Activated CD4-positive, alpha-beta T cell treated with anti-CD3 and anti-CD28 coated beads, Interleukin-2, amount 10 ng/mL, durations not matched to agents 7 days and 5 days (primary cell): ENCODE measurements around the gene RAB23. TPM values are rescaled to one million over a fixed set of nuclear protein-coding genes. Genes with fewer than 3 reads are reported as not detected.

Experiments
- CTCF ChIA-PET: fragments of 350-600 bp; sonication (Branson Sonifier 250); formaldehyde crosslinking; loops from one replicate; lab custom pipeline; 2021; ENCODE audit warnings: antibody characterized with exemption; lab: Charles Lee
- POLR2A ChIA-PET: fragments of 350-600 bp; sonication (Branson Sonifier 250); formaldehyde crosslinking; loops from one replicate; lab custom pipeline; 2021; ENCODE audit warnings: antibody characterized with exemption; lab: Charles Lee
- DNase-seq: peaks from one replicate; pipeline ENCODE4 v3.0.0-alpha.2; 2020
- H3K27ac Mint-ChIP-seq: one replicate; pipeline ENCODE4 v1.8.0; 2021; ENCODE audit warnings: mild to moderate bottlenecking, moderate library complexity, mixed read lengths
- H3K27me3 Mint-ChIP-seq: one replicate; pipeline ENCODE4 v1.8.0; 2021; ENCODE audit warnings: mixed read lengths
- H3K36me3 Mint-ChIP-seq: one replicate; pipeline ENCODE4 v1.8.0; 2021; ENCODE audit warnings: low read depth, mixed read lengths
- H3K4me1 Mint-ChIP-seq: one replicate; pipeline ENCODE4 v1.8.0; 2021; ENCODE audit warnings: mixed read lengths
- H3K4me3 Mint-ChIP-seq: one replicate; pipeline ENCODE4 v1.8.0; 2021; ENCODE audit warnings: mild to moderate bottlenecking, moderate library complexity, mixed read lengths
- H3K9me3 Mint-ChIP-seq: one replicate; pipeline ENCODE4 v1.8.0; 2021; ENCODE audit warnings: mixed read lengths
- total RNA-seq, 2 experiments: library from RNA; stranded (reverse); gene quantifications; one replicate each; pipeline ENCODE4 v1.2.3, GENCODE V29; 2021

Gene RAB23
- total RNA-seq, 2 experiments from 2014 or later = 3.5 to 3.8 TPM

DNA sequence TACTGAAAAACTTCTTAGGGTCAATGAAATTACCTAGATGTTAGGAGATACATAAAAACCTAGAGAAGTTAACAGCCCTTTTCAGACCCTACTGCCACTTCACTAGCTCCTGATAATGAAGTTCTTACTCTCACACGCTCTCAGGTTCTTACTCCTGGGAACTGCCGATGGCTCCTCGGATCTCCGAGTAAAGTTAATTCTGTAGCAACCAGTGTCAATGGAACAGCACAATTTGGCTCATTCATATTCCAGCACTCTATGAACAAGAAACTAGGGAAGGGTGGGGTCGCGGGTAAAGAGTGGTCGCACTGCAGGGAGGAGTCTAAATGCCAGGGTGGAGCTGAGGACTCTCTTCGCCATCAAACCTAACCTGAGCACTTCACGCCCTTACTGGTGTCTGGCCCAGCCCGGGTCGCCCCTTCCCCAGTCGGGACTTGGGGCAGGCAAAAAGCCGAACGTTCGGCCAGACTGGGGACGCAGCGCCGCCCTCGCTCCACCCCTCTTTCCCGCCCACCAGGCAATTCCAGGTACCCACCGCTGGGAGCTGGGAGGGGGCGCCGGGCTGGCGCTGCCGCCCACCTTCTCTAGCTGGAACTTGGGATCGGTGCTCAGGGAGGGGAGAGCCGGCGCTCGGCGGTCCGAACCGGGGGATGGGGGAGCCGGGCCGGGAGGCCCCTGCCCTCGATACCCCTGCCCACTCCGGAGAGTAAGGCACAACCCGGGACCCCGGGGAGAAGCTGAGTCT, 744 bp downstream of the RAB23 start:
- peaks cover 13% of the 10 kb centered on the region for H3K36me3 Mint-ChIP-seq
- peaks cover 28% of the 10 kb centered on the region for H3K27me3 Mint-ChIP-seq
- H3K4me1 Mint-ChIP-seq = peaks cover 43% of the 10 kb centered on the region
- ChIA-PET POLR2A (no interaction called here), CTCF (interaction anchor here (0.5 to 1.6 kb wide), 7 partner anchors 9 to 654 kb away, joined by 3 to 6 read pairs (median 4); partner anchors contain the start of gene BAG2)
- peak overlapping the region; percentile 88 for H3K4me3 Mint-ChIP-seq
- peak; percentile 58 for DNase-seq
- peak overlapping the region; percentile 63 for H3K27ac Mint-ChIP-seq
- peaks cover 3% of the 10 kb centered on the region for H3K9me3 Mint-ChIP-seq

- H3K4me1 Mint-ChIP-seq = peaks cover 49% of the 10 kb centered on the region
- peaks cover 3% of the 10 kb centered on the region for H3K9me3 Mint-ChIP-seq
- H3K4me3 Mint-ChIP-seq = peak overlapping the region; percentile 18
- ChIA-PET POLR2A (no interaction called here), CTCF (no interaction called here)
- DNase-seq = no peak
- H3K27ac Mint-ChIP-seq = no peak overlapping the region
- peaks cover 23% of the 10 kb centered on the region for H3K27me3 Mint-ChIP-seq
- peaks cover 18% of the 10 kb centered on the region for H3K36me3 Mint-ChIP-seq
Observed at GRCh38 chr6:57220083-57220703, 1.9 kb downstream of the RAB23 start.

- peaks cover 30% of the 10 kb centered on the region for H3K36me3 Mint-ChIP-seq
- no peak for DNase-seq
- H3K4me1 Mint-ChIP-seq = peaks cover 64% of the 10 kb centered on the region
- peaks cover 11% of the 10 kb centered on the region for H3K9me3 Mint-ChIP-seq
- H3K27ac Mint-ChIP-seq = no peak overlapping the region
- ChIA-PET CTCF (no interaction called here), POLR2A (no interaction called here)
- H3K27me3 Mint-ChIP-seq = peaks cover 6% of the 10 kb centered on the region
- H3K4me3 Mint-ChIP-seq = no peak overlapping the region
Observed at GRCh38 chr6:57217270-57217669, 4.8 kb downstream of the RAB23 start.

GRCh38 chr6:57216235-57217101, 5.6 kb downstream of the RAB23 start:
- Mint-ChIP-seq H3K27ac (no peak overlapping the region), H3K36me3 (peaks cover 30% of the 10 kb centered on the region), H3K9me3 (peaks cover 11% of the 10 kb centered on the region), H3K27me3 (peaks cover 6% of the 10 kb centered on the region), H3K4me3 (no peak overlapping the region), H3K4me1 (peaks cover 64% of the 10 kb centered on the region)
- ChIA-PET CTCF (no interaction called here), POLR2A (no interaction called here)
- no peak for DNase-seq

DNA sequence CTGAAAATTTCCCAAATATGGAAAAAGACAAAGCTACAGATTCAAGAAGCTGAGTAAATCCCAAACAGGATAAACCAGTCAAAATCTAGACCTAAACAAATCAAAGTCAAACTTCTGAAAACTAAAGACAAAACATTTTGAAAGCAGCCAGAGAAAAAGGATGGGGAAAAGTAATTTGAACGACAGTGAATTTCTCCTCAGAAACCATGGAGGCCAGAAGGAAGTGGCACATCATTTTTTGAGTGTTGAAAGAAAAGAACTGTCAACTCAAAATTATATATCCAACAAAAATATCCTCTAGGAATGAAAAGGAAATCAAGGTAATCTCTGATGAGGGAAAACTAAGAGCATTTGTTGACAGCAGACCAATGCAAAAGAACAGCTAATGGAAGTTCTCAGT, 6.8 kb downstream of the RAB23 start:
- H3K4me3 Mint-ChIP-seq = no peak overlapping the region
- peaks cover 11% of the 10 kb centered on the region for H3K9me3 Mint-ChIP-seq
- no peak overlapping the region for H3K27ac Mint-ChIP-seq
- no peak for DNase-seq
- ChIA-PET CTCF (no interaction called here), POLR2A (no interaction called here)
- H3K36me3 Mint-ChIP-seq = peaks cover 27% of the 10 kb centered on the region
- H3K27me3 Mint-ChIP-seq = peaks cover 4% of the 10 kb centered on the region
- H3K4me1 Mint-ChIP-seq = peaks cover 54% of the 10 kb centered on the region

DNA sequence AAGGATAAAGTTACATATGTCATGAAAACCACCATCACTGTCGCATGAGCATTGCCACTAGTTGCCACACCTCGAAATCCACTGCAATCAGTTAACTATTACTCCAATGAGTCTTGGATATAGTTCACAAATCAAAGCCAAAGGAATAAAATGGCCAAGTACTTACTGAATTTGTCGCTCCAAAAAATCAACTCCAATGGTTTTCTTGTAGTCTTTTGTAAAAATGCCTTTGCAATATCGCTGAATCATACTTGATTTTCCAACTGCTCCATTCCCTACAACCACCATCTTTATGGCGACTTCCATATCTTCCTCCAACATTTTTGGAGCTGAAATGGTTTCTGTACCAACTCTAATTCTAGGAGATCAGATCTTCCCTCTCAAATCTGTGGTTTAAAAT, 12.0 kb downstream of the RAB23 start:
- Mint-ChIP-seq H3K27ac (no peak overlapping the region), H3K4me3 (no peak overlapping the region), H3K27me3 (no peaks in the 10 kb centered on the region), H3K36me3 (peaks cover 15% of the 10 kb centered on the region), H3K9me3 (peaks cover 7% of the 10 kb centered on the region), H3K4me1 (peaks cover 23% of the 10 kb centered on the region)
- ChIA-PET POLR2A (no interaction called here), CTCF (no interaction called here)
- no peak for DNase-seq

- H3K4me1 Mint-ChIP-seq = peaks cover 13% of the 10 kb centered on the region
- no peak overlapping the region for H3K27ac Mint-ChIP-seq
- no peaks in the 10 kb centered on the region for H3K27me3 Mint-ChIP-seq
- CTCF ChIA-PET = no interaction called here
- H3K4me3 Mint-ChIP-seq = no peak overlapping the region
- peaks cover 5% of the 10 kb centered on the region for H3K36me3 Mint-ChIP-seq
- POLR2A ChIA-PET = no interaction called here
- no peaks in the 10 kb centered on the region for H3K9me3 Mint-ChIP-seq
- DNase-seq = no peak
Observed at GRCh38 chr6:57209030-57209429, 13.1 kb downstream of the RAB23 start.

GRCh38 chr6:57207872-57208271, 14.2 kb downstream of the RAB23 start:
- Mint-ChIP-seq H3K9me3 (no peaks in the 10 kb centered on the region), H3K27me3 (no peaks in the 10 kb centered on the region), H3K4me1 (peaks cover 4% of the 10 kb centered on the region), H3K4me3 (no peak overlapping the region), H3K27ac (no peak overlapping the region), H3K36me3 (peaks cover 3% of the 10 kb centered on the region)
- CTCF ChIA-PET = no interaction called here
- DNase-seq = no peak
- POLR2A ChIA-PET = no interaction called here

GRCh38 chr6:57207141-57207540, 15.0 kb downstream of the RAB23 start:
- H3K27me3 Mint-ChIP-seq = no peaks in the 10 kb centered on the region
- no peak overlapping the region for H3K27ac Mint-ChIP-seq
- H3K4me1 Mint-ChIP-seq = peaks cover 4% of the 10 kb centered on the region
- no peak overlapping the region for H3K4me3 Mint-ChIP-seq
- ChIA-PET CTCF (no interaction called here), POLR2A (no interaction called here)
- DNase-seq = no peak
- H3K36me3 Mint-ChIP-seq = peaks cover 3% of the 10 kb centered on the region
- H3K9me3 Mint-ChIP-seq = no peaks in the 10 kb centered on the region

- H3K27me3 Mint-ChIP-seq = no peaks in the 10 kb centered on the region
- ChIA-PET CTCF (interaction anchor here (1.4 kb wide), 1 partner anchor 16 kb away, joined by 3 read pairs; the partner anchor contains the start of gene RAB23), POLR2A (no interaction called here)
- H3K36me3 Mint-ChIP-seq = peaks cover 3% of the 10 kb centered on the region
- H3K9me3 Mint-ChIP-seq = no peaks in the 10 kb centered on the region
- H3K4me1 Mint-ChIP-seq = peaks cover 4% of the 10 kb centered on the region
- no peak overlapping the region for H3K27ac Mint-ChIP-seq
- no peak overlapping the region for H3K4me3 Mint-ChIP-seq
- no peak for DNase-seq
Observed at GRCh38 chr6:57205550-57206328, 16.4 kb downstream of the RAB23 start.

DNA sequence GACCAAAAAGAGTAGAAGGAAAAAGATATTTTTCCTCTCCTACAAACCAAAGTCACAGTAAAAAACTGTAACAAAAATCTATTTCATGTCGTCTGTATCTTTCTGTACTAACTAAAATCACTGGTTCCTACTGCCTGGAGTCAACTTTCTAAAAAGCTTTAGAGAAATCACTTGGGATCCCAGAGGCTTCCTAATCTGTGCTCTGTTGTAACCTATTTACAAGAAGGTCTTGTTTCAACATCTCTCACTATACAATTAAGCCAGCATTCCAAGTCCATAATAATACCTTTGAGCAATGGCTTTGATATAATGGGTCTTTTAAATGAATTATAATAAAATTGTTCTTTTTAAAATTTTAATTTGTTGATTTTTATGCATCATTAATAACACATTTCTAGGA, 20.4 kb downstream of the RAB23 start:
- H3K4me1 Mint-ChIP-seq = peaks cover 2% of the 10 kb centered on the region
- DNase-seq = no peak
- ChIA-PET POLR2A (no interaction called here), CTCF (no interaction called here)
- H3K27ac Mint-ChIP-seq = no peak overlapping the region
- H3K27me3 Mint-ChIP-seq = no peaks in the 10 kb centered on the region
- no peaks in the 10 kb centered on the region for H3K9me3 Mint-ChIP-seq
- H3K36me3 Mint-ChIP-seq = no peaks in the 10 kb centered on the region
- H3K4me3 Mint-ChIP-seq = no peak overlapping the region

DNA sequence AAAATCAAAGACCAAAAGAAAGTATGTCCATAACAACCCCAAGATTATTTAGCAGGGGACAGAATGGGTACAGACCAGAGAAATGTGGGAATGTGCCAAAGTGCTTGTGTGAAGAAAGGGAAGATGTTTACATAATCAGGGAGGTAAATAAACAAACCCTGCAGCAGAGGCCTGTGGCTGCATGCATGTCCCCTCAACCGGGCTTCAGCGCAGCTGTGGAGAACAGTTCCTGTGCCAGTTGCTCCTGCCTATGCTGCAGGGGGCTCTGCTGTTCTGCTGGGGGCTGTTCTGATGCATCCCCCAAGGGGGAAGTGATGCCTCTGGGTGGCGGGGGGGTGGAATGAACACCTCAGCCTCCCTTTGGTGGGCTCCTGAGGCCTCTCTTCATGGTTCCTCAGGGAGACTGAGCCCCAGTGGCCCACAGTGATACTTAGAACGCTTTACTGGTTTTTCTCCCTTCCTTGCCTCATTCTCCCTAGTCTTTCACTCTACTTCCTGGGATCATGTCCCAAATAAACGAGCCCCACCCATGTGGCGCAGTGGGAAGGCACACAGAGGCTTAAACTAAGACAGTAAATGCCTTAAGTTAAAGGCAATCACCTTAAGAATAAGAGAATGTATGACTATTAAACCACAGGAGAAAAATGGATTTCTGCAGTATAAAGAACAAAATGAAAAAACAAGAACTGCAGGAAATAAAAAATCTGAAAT, 23.0 kb downstream of the RAB23 start:
- no peaks in the 10 kb centered on the region for H3K4me1 Mint-ChIP-seq
- no peaks in the 10 kb centered on the region for H3K9me3 Mint-ChIP-seq
- H3K36me3 Mint-ChIP-seq = no peaks in the 10 kb centered on the region
- DNase-seq = no peak
- H3K27ac Mint-ChIP-seq = no peak overlapping the region
- CTCF ChIA-PET = interaction anchor here (0.9 to 1.2 kb wide), 3 partner anchors 9 to 106 kb away, joined by 3 to 5 read pairs (median 3); no protein-coding TSS in a partner anchor
- POLR2A ChIA-PET = no interaction called here
- H3K27me3 Mint-ChIP-seq = no peaks in the 10 kb centered on the region
- no peak overlapping the region for H3K4me3 Mint-ChIP-seq
